ENCODE results near the gene TNFRSF8.

DNA sequence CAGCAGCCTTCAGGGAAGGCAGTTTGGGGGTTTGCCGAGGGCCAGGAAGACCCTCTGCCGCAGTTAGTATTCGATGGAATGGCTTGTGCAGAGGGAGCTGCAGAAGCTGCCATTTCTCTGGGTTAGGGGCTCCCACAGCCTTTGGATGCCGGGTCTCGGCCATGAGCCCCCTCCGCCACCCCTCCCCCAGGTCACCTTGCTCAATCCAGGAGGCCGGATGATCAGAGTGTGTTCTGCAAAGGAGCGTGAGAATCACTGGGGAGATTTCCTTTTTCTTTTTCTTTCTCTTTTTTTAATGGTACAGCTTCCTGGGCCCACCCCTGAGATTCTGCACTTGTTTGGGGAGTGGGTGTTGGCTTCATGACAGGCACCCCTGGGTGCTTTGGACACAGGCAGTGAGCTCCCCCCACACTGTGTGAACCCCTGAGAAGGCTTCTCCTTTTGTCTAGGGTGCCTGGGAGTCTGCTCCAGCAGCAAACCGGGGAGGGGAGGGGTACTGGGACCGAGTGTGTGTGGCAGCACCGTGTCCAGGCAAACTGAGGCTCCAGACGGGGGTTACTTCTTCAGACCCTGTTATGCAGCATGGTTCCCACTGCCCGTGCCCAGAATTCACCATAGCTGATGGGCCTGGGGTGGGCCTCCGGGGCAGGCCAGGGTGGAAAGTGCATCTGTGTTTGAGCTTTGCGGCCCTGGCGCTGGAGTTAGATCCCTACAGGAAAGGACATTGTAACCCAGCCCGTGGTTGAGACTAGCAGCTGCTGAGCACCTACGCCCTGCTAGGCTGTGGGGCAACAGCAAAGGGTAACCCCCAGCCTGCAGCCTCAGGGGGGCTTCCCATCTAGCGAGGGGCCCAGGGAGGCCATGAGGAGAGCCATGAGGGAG, 122.2 kb downstream of the TNFRSF8 start:
- TF ChIP-seq, protein P1, sequence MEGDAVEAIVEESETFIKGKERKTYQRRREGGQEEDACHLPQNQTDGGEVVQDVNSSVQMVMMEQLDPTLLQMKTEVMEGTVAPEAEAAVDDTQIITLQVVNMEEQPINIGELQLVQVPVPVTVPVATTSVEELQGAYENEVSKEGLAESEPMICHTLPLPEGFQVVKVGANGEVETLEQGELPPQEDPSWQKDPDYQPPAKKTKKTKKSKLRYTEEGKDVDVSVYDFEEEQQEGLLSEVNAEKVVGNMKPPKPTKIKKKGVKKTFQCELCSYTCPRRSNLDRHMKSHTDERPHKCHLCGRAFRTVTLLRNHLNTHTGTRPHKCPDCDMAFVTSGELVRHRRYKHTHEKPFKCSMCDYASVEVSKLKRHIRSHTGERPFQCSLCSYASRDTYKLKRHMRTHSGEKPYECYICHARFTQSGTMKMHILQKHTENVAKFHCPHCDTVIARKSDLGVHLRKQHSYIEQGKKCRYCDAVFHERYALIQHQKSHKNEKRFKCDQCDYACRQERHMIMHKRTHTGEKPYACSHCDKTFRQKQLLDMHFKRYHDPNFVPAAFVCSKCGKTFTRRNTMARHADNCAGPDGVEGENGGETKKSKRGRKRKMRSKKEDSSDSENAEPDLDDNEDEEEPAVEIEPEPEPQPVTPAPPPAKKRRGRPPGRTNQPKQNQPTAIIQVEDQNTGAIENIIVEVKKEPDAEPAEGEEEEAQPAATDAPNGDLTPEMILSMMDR (IDR thresholded peaks at IDR 0.05; ENCODE audit: low read depth, low read length, poor library complexity, severe bottlenecking) = no peak
- no peak for TF ChIP-seq EZH2phosphoT487 (IDR thresholded peaks at IDR 0.05; ENCODE audit: borderline replicate concordance, low read length)
